Amniotic epithelial cell (primary cell): ENCODE data around the gene NPM1.
A peak's percentile ranks its signal among the peaks of the same experiment; 100 is the strongest.

ENCODE experiments used
- DNase-seq: peaks from one replicate; pipeline ENCODE4 v3.0.0-alpha.2; 2010; ENCODE audit warnings: low read depth

Gene NPM1

DNA sequence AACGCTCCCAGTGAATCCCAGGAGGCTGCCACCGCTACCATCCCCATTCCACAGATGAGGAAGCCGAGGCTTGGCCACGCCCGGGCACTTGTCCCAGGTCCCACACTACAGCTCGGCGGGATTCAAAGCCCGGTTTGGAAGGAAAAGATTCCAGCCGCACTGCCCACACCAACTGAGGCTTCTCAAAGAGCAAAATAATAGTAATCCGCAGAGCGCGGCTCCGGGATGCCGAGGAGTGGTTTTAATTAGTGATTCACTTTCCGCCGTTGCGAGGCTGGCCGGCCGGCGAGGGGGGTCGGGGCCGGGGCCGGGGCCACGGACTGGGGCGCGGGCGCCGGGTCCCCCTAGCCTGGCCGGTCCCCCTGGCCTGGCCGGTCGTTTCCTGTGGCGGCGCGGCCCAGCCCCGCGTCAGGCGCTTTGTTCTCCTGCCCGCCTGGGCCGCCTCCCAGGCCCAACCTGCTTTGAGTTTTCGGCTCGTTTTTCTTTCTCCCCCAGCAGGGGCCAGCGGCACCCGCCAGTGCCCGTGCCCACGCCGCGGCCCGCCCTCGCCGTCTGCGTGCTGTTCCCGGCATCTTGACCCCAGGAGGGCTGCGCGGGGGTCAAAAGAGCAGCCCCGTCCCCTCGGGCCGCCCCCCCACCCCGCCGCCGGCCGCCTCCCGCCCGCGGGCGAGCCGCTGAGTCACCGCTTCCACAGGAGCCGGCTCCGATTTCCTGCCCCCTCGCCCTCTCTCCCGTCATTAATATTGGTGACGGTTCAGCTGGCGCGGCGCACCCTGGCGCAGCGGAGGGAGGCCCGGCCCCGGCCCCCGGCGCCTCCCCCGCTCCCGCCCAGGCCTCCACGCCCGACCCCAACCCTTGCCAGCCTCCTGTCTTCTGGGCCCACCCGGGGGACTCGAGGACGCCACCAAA, 63.0 kb downstream of the NPM1 start:
- peak; percentile 35 for DNase-seq

DNA sequence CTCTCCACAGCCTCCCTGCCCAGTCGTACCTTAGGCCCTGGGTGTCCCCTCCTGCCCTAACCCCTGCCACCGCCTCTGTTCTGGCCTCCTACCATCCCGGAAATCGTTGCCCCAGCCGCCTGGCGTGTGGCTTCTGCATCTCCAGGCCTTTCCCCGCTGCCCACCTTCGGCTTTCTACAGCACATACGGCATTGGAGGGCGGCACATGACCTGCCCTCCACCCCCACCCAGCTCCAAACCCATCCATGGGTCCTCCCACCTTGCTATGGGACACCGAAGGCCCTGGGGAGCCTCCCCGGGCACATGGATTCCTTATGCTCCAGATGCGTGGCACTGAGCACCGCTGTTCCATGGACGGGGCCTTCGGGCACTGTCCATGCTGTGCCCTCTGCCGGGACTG, 63.8 kb downstream of the NPM1 start:
- no peak for DNase-seq

DNA sequence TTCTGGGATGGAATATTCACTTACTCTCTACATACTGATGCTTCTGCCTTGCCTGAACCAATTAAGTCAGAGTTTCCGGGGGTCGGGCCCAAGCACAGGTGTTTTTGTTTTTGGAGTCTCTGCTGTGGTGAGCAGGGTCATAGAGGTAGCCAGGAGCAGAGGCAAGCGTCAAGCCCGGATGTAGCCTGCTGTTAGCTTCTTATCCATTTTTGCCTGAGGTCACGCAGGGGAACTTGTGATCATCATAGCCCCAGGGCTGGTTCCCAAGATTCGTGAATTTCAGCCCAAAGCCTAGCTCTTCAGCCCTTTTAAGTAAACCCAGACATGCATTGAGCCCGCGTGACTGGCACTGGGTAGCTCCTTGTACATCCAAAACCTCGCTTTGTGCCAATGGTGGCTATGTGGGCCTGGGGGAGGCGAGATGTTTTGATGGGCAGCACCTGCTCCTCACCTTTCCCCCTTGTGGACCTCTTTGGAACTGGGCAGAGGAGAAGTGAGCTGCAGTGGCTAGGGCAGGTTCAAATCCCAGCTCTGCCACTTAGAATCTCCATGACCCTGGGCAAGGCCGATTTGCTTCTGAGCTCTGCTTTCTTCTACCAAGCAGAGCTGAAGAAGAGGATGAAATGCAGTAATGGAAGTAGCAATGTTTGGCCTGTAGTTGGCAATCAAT, 65.5 kb downstream of the NPM1 start:
- no peak for DNase-seq

GRCh38 chr5:171453988-171454387, 66.3 kb downstream of the NPM1 start:
- no peak for DNase-seq

DNA sequence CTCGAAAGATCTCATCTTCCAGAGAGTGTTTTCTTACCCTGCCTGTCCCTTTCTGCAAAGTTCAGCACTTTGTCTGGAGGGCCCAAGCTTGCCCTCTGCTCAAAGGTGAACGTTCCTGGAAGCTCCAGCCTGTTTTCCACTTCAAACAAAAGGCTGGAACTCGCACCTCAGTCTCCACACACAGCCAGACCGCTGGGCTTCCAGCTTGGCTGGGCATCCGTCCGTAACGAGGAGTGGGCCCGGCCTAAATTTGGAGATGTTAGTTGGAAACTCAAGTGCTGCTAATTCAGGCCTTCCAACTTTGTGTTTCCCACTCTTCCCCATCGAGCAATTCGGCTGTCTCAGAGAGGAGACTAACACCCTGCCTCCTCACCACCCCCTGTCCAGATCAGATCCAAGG, 66.9 kb downstream of the NPM1 start:
- no peak for DNase-seq

DNA sequence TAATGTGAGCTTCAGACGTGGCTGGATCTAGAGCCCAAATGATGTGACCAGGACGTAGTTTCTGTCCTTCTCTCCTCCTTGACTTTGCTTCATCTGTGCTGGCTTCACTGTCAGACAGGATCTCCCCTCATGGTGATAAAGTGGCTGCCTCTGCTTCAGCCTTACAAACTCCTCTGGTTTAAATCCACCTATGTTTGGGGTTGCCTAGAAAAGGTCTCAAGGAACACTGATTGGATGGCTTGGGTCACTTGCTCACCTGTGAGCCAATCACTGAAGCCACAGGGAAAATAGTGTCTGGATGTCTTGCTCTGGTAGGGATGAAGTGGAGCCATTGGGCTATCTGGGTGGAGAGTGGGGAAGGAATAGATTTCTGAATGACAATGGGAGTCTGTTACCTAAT, 67.9 kb downstream of the NPM1 start:
- DNase-seq: no peak

GRCh38 chr5:171457208-171457981, 69.7 kb downstream of the NPM1 start:
- DNase-seq: no peak

- DNase-seq: no peak
These were observed 72.2 kb downstream of the NPM1 start for GRCh38 chr5:171459839-171460238.
